Body of pancreas (tissue), 4 donors: ENCODE measurements around the gene ZNF783.

Experiments
- POLR2A ChIP-seq, 3 donors: fragments of 450-650 bp; IDR thresholded peaks; one replicate each; pipeline ENCODE4 v1.6.1; 2016; ENCODE audit warnings: antibody characterized with exemption in 3 of 3, mild to moderate bottlenecking in 2 of 3
- TF ChIP-seq, protein P1 (sequence below), 7 experiments: fragments of 450-650 bp in 4 of 7; fragments of 200-600 bp in 3 of 7; sonication (generic) in 3 of 7; IDR thresholded peaks; one replicate each; pipeline ENCODE4 v1.5.1; 2016 to 2019; ENCODE audit warnings: antibody characterized with exemption in 7 of 7

DNA sequence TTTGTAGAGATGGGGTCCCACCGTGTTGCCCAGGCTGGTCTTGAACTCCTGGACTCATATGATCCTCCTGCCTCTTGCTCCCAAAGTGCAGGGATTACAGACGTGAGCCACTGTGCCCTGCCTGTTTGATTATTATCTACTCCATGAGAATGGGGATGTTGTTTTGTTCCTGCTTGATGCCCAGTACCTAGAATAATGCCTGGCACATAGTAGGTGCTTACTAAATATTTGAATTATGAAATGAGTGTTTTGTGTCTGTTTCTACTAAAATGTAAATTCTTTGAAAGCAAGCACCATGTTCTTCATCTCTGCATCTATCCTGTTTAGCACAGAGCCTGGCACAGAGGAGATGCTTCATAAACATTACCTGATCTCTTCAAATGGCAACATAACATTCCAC, 40.9 kb downstream of the ZNF783 start:
- TF ChIP-seq, protein P1, sequence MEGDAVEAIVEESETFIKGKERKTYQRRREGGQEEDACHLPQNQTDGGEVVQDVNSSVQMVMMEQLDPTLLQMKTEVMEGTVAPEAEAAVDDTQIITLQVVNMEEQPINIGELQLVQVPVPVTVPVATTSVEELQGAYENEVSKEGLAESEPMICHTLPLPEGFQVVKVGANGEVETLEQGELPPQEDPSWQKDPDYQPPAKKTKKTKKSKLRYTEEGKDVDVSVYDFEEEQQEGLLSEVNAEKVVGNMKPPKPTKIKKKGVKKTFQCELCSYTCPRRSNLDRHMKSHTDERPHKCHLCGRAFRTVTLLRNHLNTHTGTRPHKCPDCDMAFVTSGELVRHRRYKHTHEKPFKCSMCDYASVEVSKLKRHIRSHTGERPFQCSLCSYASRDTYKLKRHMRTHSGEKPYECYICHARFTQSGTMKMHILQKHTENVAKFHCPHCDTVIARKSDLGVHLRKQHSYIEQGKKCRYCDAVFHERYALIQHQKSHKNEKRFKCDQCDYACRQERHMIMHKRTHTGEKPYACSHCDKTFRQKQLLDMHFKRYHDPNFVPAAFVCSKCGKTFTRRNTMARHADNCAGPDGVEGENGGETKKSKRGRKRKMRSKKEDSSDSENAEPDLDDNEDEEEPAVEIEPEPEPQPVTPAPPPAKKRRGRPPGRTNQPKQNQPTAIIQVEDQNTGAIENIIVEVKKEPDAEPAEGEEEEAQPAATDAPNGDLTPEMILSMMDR (IDR thresholded peaks at IDR 0.05) = no peak
- TF ChIP-seq POLR2A (IDR thresholded peaks at IDR 0.05) = no peak
